Measurements from ENCODE around the gene PCDHB11. TPM values are rescaled to one million over a fixed set of nuclear protein-coding genes. Genes with fewer than 3 reads are reported as not detected.
A peak's percentile ranks its signal among the peaks of the same experiment; 100 is the strongest.
"Not testable (repeated sequence)": the region's sequence is repeated elsewhere in the genome, so short reads cannot be mapped to it uniquely, and the experiment has no call there.

PCDHB11 gene
- total RNA-seq, 1 experiment from 2014 or later: not detected

- Mint-ChIP-seq H3K27me3 (ENCODE audit: insufficient read depth, unreplicated experiment) (no peaks in the 10 kb centered on the region), H3K27ac (ENCODE audit: unreplicated experiment) (no peak overlapping the region), H3K9me3 (ENCODE audit: unreplicated experiment) (peaks cover 44% of the 10 kb centered on the region), H3K36me3 (ENCODE audit: insufficient read depth, unreplicated experiment) (no peaks in the 10 kb centered on the region), H3K4me1 (ENCODE audit: low read depth, unreplicated experiment) (no peaks in the 10 kb centered on the region), H3K4me3 (ENCODE audit: unreplicated experiment) (no peak overlapping the region)
- H3K27me3 ChIP-seq (replicated peaks; ENCODE audit: control insufficient read depth, insufficient read depth, low read length): no peaks in the 10 kb centered on the region
- intact Hi-C loops (cut with micrococcal nuclease; ENCODE audit: unreplicated experiment): no loop called here
- CTCF ChIA-PET: no interaction called here
- H3K4me3 ChIP-seq (ENCODE audit: low read depth, low read length): no peak overlapping the region
- BruUV-seq (replicated peaks): no TSS peak
- no peaks in the 10 kb centered on the region for H3K36me3 ChIP-seq (ENCODE audit: control insufficient read depth, insufficient read depth, low read length)
- no peak for TF ChIP-seq CTCF (IDR thresholded peaks at IDR 0.05; ENCODE audit: insufficient read depth in 1 of 2, low read depth in 1 of 2, low read length in 1 of 2, severe bottlenecking in 1 of 2, unreplicated experiment in 1 of 2)
- H3K9me3 ChIP-seq: 0 out of 2 replicates have a peak, but pooled peaks cover 4% of the 10 kb centered on the region
- no peak for DNase-seq
- POLR2A ChIA-PET: no interaction called here
- H3K4me1 ChIP-seq: no peaks in the 10 kb centered on the region
These were observed 48.5 kb upstream of the PCDHB11 start for GRCh38 chr5:141150993-141151325.

- H3K36me3 ChIP-seq (ENCODE audit: control insufficient read depth, insufficient read depth, low read length); H3K4me1 ChIP-seq; H3K4me1 Mint-ChIP-seq (ENCODE audit: low read depth, unreplicated experiment); H3K27me3 ChIP-seq (replicated peaks; ENCODE audit: control insufficient read depth, insufficient read depth, low read length); intact Hi-C loops (cut with micrococcal nuclease; ENCODE audit: unreplicated experiment); POLR2A ChIA-PET; H3K9me3 ChIP-seq; H3K27me3 Mint-ChIP-seq (ENCODE audit: insufficient read depth, unreplicated experiment); H3K27ac Mint-ChIP-seq (ENCODE audit: unreplicated experiment); H3K36me3 Mint-ChIP-seq (ENCODE audit: insufficient read depth, unreplicated experiment); BruUV-seq (replicated peaks); H3K4me3 Mint-ChIP-seq (ENCODE audit: unreplicated experiment); CTCF ChIA-PET; DNase-seq; H3K4me3 ChIP-seq (ENCODE audit: low read depth, low read length): not testable (repeated sequence)
- H3K9me3 Mint-ChIP-seq (ENCODE audit: unreplicated experiment): peaks cover 44% of the 10 kb centered on the region
These were observed 47.8 kb upstream of the PCDHB11 start for GRCh38 chr5:141151632-141152031.

GRCh38 chr5:141152096-141152495 lies 47.3 kb upstream of the PCDHB11 start:
- H3K36me3 Mint-ChIP-seq (ENCODE audit: insufficient read depth, unreplicated experiment); H3K4me1 Mint-ChIP-seq (ENCODE audit: low read depth, unreplicated experiment); intact Hi-C loops (cut with micrococcal nuclease; ENCODE audit: unreplicated experiment); H3K4me3 ChIP-seq (ENCODE audit: low read depth, low read length); BruUV-seq (replicated peaks); H3K27ac Mint-ChIP-seq (ENCODE audit: unreplicated experiment); DNase-seq; H3K4me1 ChIP-seq; H3K9me3 ChIP-seq; H3K36me3 ChIP-seq (ENCODE audit: control insufficient read depth, insufficient read depth, low read length); CTCF ChIA-PET; H3K4me3 Mint-ChIP-seq (ENCODE audit: unreplicated experiment); H3K27me3 Mint-ChIP-seq (ENCODE audit: insufficient read depth, unreplicated experiment); H3K27me3 ChIP-seq (replicated peaks; ENCODE audit: control insufficient read depth, insufficient read depth, low read length); POLR2A ChIA-PET: not testable (repeated sequence)
- H3K9me3 Mint-ChIP-seq (ENCODE audit: unreplicated experiment): peaks cover 44% of the 10 kb centered on the region

- DNase-seq: no peak
- POLR2A ChIA-PET: no interaction called here
- CTCF ChIA-PET: interaction anchor here (0.8 kb wide), 1 partner anchor 164 kb away, joined by 3 read pairs; the partner anchor contains the start of gene TAF7
- no peaks in the 10 kb centered on the region for H3K27me3 ChIP-seq (replicated peaks; ENCODE audit: control insufficient read depth, insufficient read depth, low read length)
- TF ChIP-seq CTCF (IDR thresholded peaks at IDR 0.05; ENCODE audit: insufficient read depth in 1 of 2, low read depth in 1 of 2, low read length in 1 of 2, severe bottlenecking in 1 of 2, unreplicated experiment in 1 of 2): peak in 1 of 2 experiments; percentile 14
- no TSS peak for BruUV-seq (replicated peaks)
- H3K27ac Mint-ChIP-seq (ENCODE audit: unreplicated experiment): no peak overlapping the region
- no peaks in the 10 kb centered on the region for H3K36me3 ChIP-seq (ENCODE audit: control insufficient read depth, insufficient read depth, low read length)
- H3K9me3 Mint-ChIP-seq (ENCODE audit: unreplicated experiment): peaks cover 32% of the 10 kb centered on the region
- H3K4me3 Mint-ChIP-seq (ENCODE audit: unreplicated experiment): no peak overlapping the region
- 0 out of 2 replicates have a peak, but pooled peaks cover 4% of the 10 kb centered on the region for H3K9me3 ChIP-seq
- intact Hi-C loops (cut with micrococcal nuclease; ENCODE audit: unreplicated experiment): no loop called here
- no peaks in the 10 kb centered on the region for H3K4me1 ChIP-seq
- H3K27me3 Mint-ChIP-seq (ENCODE audit: insufficient read depth, unreplicated experiment): no peaks in the 10 kb centered on the region
- no peak overlapping the region for H3K4me3 ChIP-seq (ENCODE audit: low read depth, low read length)
- no peaks in the 10 kb centered on the region for H3K4me1 Mint-ChIP-seq (ENCODE audit: low read depth, unreplicated experiment)
- H3K36me3 Mint-ChIP-seq (ENCODE audit: insufficient read depth, unreplicated experiment): no peaks in the 10 kb centered on the region
These were observed 43.7 kb upstream of the PCDHB11 start for GRCh38 chr5:141155540-141156374.

GRCh38 chr5:141157356-141157755 lies 42.1 kb upstream of the PCDHB11 start:
- H3K27me3 Mint-ChIP-seq (ENCODE audit: insufficient read depth, unreplicated experiment); H3K27me3 ChIP-seq (replicated peaks; ENCODE audit: control insufficient read depth, insufficient read depth, low read length); DNase-seq; H3K4me3 ChIP-seq (ENCODE audit: low read depth, low read length); BruUV-seq (replicated peaks); H3K4me1 ChIP-seq; H3K27ac Mint-ChIP-seq (ENCODE audit: unreplicated experiment); H3K4me3 Mint-ChIP-seq (ENCODE audit: unreplicated experiment); H3K36me3 ChIP-seq (ENCODE audit: control insufficient read depth, insufficient read depth, low read length); H3K36me3 Mint-ChIP-seq (ENCODE audit: insufficient read depth, unreplicated experiment); intact Hi-C loops (cut with micrococcal nuclease; ENCODE audit: unreplicated experiment); H3K9me3 ChIP-seq; CTCF ChIA-PET; H3K4me1 Mint-ChIP-seq (ENCODE audit: low read depth, unreplicated experiment); POLR2A ChIA-PET: not testable (repeated sequence)
- H3K9me3 Mint-ChIP-seq (ENCODE audit: unreplicated experiment): peaks cover 25% of the 10 kb centered on the region

GRCh38 chr5:141157901-141158300 lies 41.5 kb upstream of the PCDHB11 start:
- CTCF ChIA-PET; POLR2A ChIA-PET; H3K4me1 ChIP-seq; intact Hi-C loops (cut with micrococcal nuclease; ENCODE audit: unreplicated experiment); H3K4me1 Mint-ChIP-seq (ENCODE audit: low read depth, unreplicated experiment); DNase-seq; H3K9me3 ChIP-seq; H3K27me3 ChIP-seq (replicated peaks; ENCODE audit: control insufficient read depth, insufficient read depth, low read length); BruUV-seq (replicated peaks); H3K27me3 Mint-ChIP-seq (ENCODE audit: insufficient read depth, unreplicated experiment); H3K36me3 Mint-ChIP-seq (ENCODE audit: insufficient read depth, unreplicated experiment); H3K27ac Mint-ChIP-seq (ENCODE audit: unreplicated experiment); H3K4me3 Mint-ChIP-seq (ENCODE audit: unreplicated experiment); H3K36me3 ChIP-seq (ENCODE audit: control insufficient read depth, insufficient read depth, low read length); H3K4me3 ChIP-seq (ENCODE audit: low read depth, low read length): not testable (repeated sequence)
- H3K9me3 Mint-ChIP-seq (ENCODE audit: unreplicated experiment): peaks cover 20% of the 10 kb centered on the region

Data from Caco-2 (cell line).